ENCODE data around the gene UBE2E2. TPM values are rescaled to one million over a fixed set of nuclear protein-coding genes. Genes with fewer than 3 reads are reported as not detected.

UBE2E2 gene
- total RNA-seq, 2 experiments from 2014 or later = 11.3 to 11.8 TPM

GRCh38 chr3:23489300-23490158 lies 286.4 kb downstream of the UBE2E2 start:
- no peaks in the 10 kb centered on the region for H3K27me3 Mint-ChIP-seq (ENCODE audit: low read depth)
- no peak for ATAC-seq
- POLR2A ChIA-PET = no interaction called here

GRCh38 chr3:23490459-23490858 lies 287.3 kb downstream of the UBE2E2 start:
- ChIA-PET CTCF (no interaction called here), POLR2A (no interaction called here)
- Mint-ChIP-seq H3K36me3 (ENCODE audit: low read depth) (peaks cover 5% of the 10 kb centered on the region), H3K27me3 (ENCODE audit: low read depth) (no peaks in the 10 kb centered on the region), H3K4me1 (ENCODE audit: low read depth) (no peaks in the 10 kb centered on the region), H3K9me3 (ENCODE audit: insufficient read depth) (peaks cover 3% of the 10 kb centered on the region), H3K4me3 (no peak overlapping the region), H3K27ac (no peak overlapping the region)
- ATAC-seq (no peak), DNase-seq (no peak)

More at GRCh38 chr3:23489300-23490158, 286.4 kb downstream of the UBE2E2 start:
- Mint-ChIP-seq H3K27ac (no peak overlapping the region), H3K4me3 (no peak overlapping the region), H3K36me3 (ENCODE audit: low read depth) (peaks cover 7% of the 10 kb centered on the region), H3K4me1 (ENCODE audit: low read depth) (no peaks in the 10 kb centered on the region), H3K9me3 (ENCODE audit: insufficient read depth) (peaks cover 5% of the 10 kb centered on the region)
- no peak for DNase-seq
- CTCF ChIA-PET = no interaction called here

- ATAC-seq (no peak), DNase-seq (no peak)
- no peaks in the 10 kb centered on the region for H3K9me3 Mint-ChIP-seq (ENCODE audit: insufficient read depth)
- POLR2A ChIA-PET = no interaction called here
- H3K27ac Mint-ChIP-seq = no peak overlapping the region
- H3K27me3 Mint-ChIP-seq (ENCODE audit: low read depth) = no peaks in the 10 kb centered on the region
- no peak overlapping the region for H3K4me3 Mint-ChIP-seq
- CTCF ChIA-PET = no interaction called here
- H3K4me1 Mint-ChIP-seq (ENCODE audit: low read depth) = peaks cover under 1% of the 10 kb centered on the region
- H3K36me3 Mint-ChIP-seq (ENCODE audit: low read depth) = no peaks in the 10 kb centered on the region
These were observed 288.9 kb downstream of the UBE2E2 start for GRCh38 chr3:23492057-23492456.

GRCh38 chr3:23493889-23494288 lies 290.8 kb downstream of the UBE2E2 start:
- DNase-seq (no peak), ATAC-seq (no peak)
- Mint-ChIP-seq H3K27ac (no peak overlapping the region), H3K4me3 (no peak overlapping the region), H3K27me3 (ENCODE audit: low read depth) (no peaks in the 10 kb centered on the region), H3K4me1 (ENCODE audit: low read depth) (peaks cover 2% of the 10 kb centered on the region), H3K9me3 (ENCODE audit: insufficient read depth) (no peaks in the 10 kb centered on the region), H3K36me3 (ENCODE audit: low read depth) (no peaks in the 10 kb centered on the region)
- ChIA-PET POLR2A (no interaction called here), CTCF (no interaction called here)

- no peaks in the 10 kb centered on the region for H3K9me3 Mint-ChIP-seq (ENCODE audit: insufficient read depth)
- H3K4me3 Mint-ChIP-seq = no peak overlapping the region
- DNase-seq (no peak), ATAC-seq (no peak)
- H3K4me1 Mint-ChIP-seq (ENCODE audit: low read depth) = peaks cover 2% of the 10 kb centered on the region
- H3K27ac Mint-ChIP-seq = no peak overlapping the region
- no peaks in the 10 kb centered on the region for H3K36me3 Mint-ChIP-seq (ENCODE audit: low read depth)
- POLR2A ChIA-PET = no interaction called here
- CTCF ChIA-PET = no interaction called here
- H3K27me3 Mint-ChIP-seq (ENCODE audit: low read depth) = no peaks in the 10 kb centered on the region
These were observed 291.8 kb downstream of the UBE2E2 start for GRCh38 chr3:23494967-23495366.

GRCh38 chr3:23495507-23495906 lies 292.4 kb downstream of the UBE2E2 start:
- Mint-ChIP-seq H3K9me3 (ENCODE audit: insufficient read depth) (no peaks in the 10 kb centered on the region), H3K27ac (no peak overlapping the region), H3K27me3 (ENCODE audit: low read depth) (no peaks in the 10 kb centered on the region), H3K36me3 (ENCODE audit: low read depth) (no peaks in the 10 kb centered on the region), H3K4me1 (ENCODE audit: low read depth) (peaks cover 2% of the 10 kb centered on the region), H3K4me3 (no peak overlapping the region)
- no peak for DNase-seq
- no peak for ATAC-seq
- ChIA-PET POLR2A (no interaction called here), CTCF (no interaction called here)

GRCh38 chr3:23496165-23496564 lies 293.0 kb downstream of the UBE2E2 start:
- Mint-ChIP-seq H3K27ac (no peak overlapping the region), H3K27me3 (ENCODE audit: low read depth) (no peaks in the 10 kb centered on the region), H3K9me3 (ENCODE audit: insufficient read depth) (no peaks in the 10 kb centered on the region), H3K4me1 (ENCODE audit: low read depth) (peaks cover 2% of the 10 kb centered on the region), H3K4me3 (no peak overlapping the region), H3K36me3 (ENCODE audit: low read depth) (no peaks in the 10 kb centered on the region)
- DNase-seq = no peak
- no peak for ATAC-seq
- ChIA-PET CTCF (interaction anchor here (1.1 kb wide), 1 partner anchor 24 kb away, joined by 3 read pairs; no protein-coding TSS in a partner anchor), POLR2A (no interaction called here)

GRCh38 chr3:23497156-23497555 lies 294.0 kb downstream of the UBE2E2 start:
- Mint-ChIP-seq H3K4me3 (no peak overlapping the region), H3K27ac (no peak overlapping the region), H3K4me1 (ENCODE audit: low read depth) (peaks cover 2% of the 10 kb centered on the region), H3K27me3 (ENCODE audit: low read depth) (no peaks in the 10 kb centered on the region), H3K36me3 (ENCODE audit: low read depth) (no peaks in the 10 kb centered on the region), H3K9me3 (ENCODE audit: insufficient read depth) (no peaks in the 10 kb centered on the region)
- CTCF ChIA-PET = interaction anchor here (0.6 to 1.1 kb wide), 2 partner anchors 23 to 181 kb away, joined by 3 read pairs; no protein-coding TSS in a partner anchor
- ATAC-seq (no peak), DNase-seq (no peak)
- POLR2A ChIA-PET = no interaction called here

- ATAC-seq = no peak
- no peaks in the 10 kb centered on the region for H3K9me3 Mint-ChIP-seq (ENCODE audit: insufficient read depth)
- peaks cover 2% of the 10 kb centered on the region for H3K4me1 Mint-ChIP-seq (ENCODE audit: low read depth)
- H3K27me3 Mint-ChIP-seq (ENCODE audit: low read depth) = no peaks in the 10 kb centered on the region
- H3K36me3 Mint-ChIP-seq (ENCODE audit: low read depth) = no peaks in the 10 kb centered on the region
- CTCF ChIA-PET = no interaction called here
- no peak overlapping the region for H3K27ac Mint-ChIP-seq
- no peak for DNase-seq
- no peak overlapping the region for H3K4me3 Mint-ChIP-seq
- POLR2A ChIA-PET = no interaction called here
These were observed 298.2 kb downstream of the UBE2E2 start for GRCh38 chr3:23501201-23501802.

- H3K4me1 Mint-ChIP-seq (ENCODE audit: low read depth) = no peaks in the 10 kb centered on the region
- no peak for DNase-seq
These were observed 305.3 kb downstream of the UBE2E2 start for GRCh38 chr3:23508464-23508863.

GRCh38 chr3:23518441-23518840 lies 315.3 kb downstream of the UBE2E2 start:
- no peaks in the 10 kb centered on the region for H3K27me3 Mint-ChIP-seq (ENCODE audit: low read depth)
- ChIA-PET CTCF (no interaction called here), POLR2A (no interaction called here)
- no peaks in the 10 kb centered on the region for H3K9me3 Mint-ChIP-seq (ENCODE audit: insufficient read depth)
- no peak overlapping the region for H3K4me3 Mint-ChIP-seq
- DNase-seq (no peak), ATAC-seq (no peak)
- H3K36me3 Mint-ChIP-seq (ENCODE audit: low read depth) = no peaks in the 10 kb centered on the region
- H3K27ac Mint-ChIP-seq = no peak overlapping the region
- H3K4me1 Mint-ChIP-seq (ENCODE audit: low read depth) = no peaks in the 10 kb centered on the region

More at GRCh38 chr3:23508464-23508863, 305.3 kb downstream of the UBE2E2 start:
- H3K27ac Mint-ChIP-seq = no peak overlapping the region
- no peaks in the 10 kb centered on the region for H3K27me3 Mint-ChIP-seq (ENCODE audit: low read depth)
- ChIA-PET POLR2A (no interaction called here), CTCF (no interaction called here)
- H3K36me3 Mint-ChIP-seq (ENCODE audit: low read depth) = no peaks in the 10 kb centered on the region
- no peak overlapping the region for H3K4me3 Mint-ChIP-seq
- H3K9me3 Mint-ChIP-seq (ENCODE audit: insufficient read depth) = no peaks in the 10 kb centered on the region
- no peak for ATAC-seq

GRCh38 chr3:23519314-23520208 lies 316.4 kb downstream of the UBE2E2 start:
- no peaks in the 10 kb centered on the region for H3K4me1 Mint-ChIP-seq (ENCODE audit: low read depth)
- CTCF ChIA-PET = interaction anchor here (1.0 kb wide), 1 partner anchor 23 kb away, joined by 3 read pairs; no protein-coding TSS in a partner anchor
- DNase-seq (no peak), ATAC-seq (no peak)
- H3K36me3 Mint-ChIP-seq (ENCODE audit: low read depth) = no peaks in the 10 kb centered on the region
- POLR2A ChIA-PET = no interaction called here
- H3K9me3 Mint-ChIP-seq (ENCODE audit: insufficient read depth) = no peaks in the 10 kb centered on the region
- no peaks in the 10 kb centered on the region for H3K27me3 Mint-ChIP-seq (ENCODE audit: low read depth)
- H3K27ac Mint-ChIP-seq = no peak overlapping the region
- no peak overlapping the region for H3K4me3 Mint-ChIP-seq
